Suprapubic skin (tissue), 4 donors: Measurements from ENCODE around the gene NEK10.

Source experiments
- CTCF ChIP-seq, 2 donors: fragments of 200-600 bp in 1 of 2; fragments of 450-650 bp in 1 of 2; sonication (generic) in 1 of 2; IDR thresholded peaks; one replicate each; pipeline ENCODE4 v1.5.1; 2016 to 2019; ENCODE audit warnings: antibody characterized with exemption in 2 of 2, mild to moderate bottlenecking in 1 of 2, moderate library complexity in 1 of 2
- EP300 ChIP-seq: sonication (generic); formaldehyde crosslinking; IDR thresholded peaks from one replicate; pipeline ENCODE4 v1.6.1; 2017; ENCODE audit warnings: antibody characterized with exemption
- POLR2A ChIP-seq, 2 donors: fragments of 450-650 bp; IDR thresholded peaks; one replicate each; pipeline ENCODE4 v1.6.1; 2017; ENCODE audit warnings: antibody characterized with exemption in 2 of 2, mild to moderate bottlenecking in 2 of 2, moderate library complexity in 2 of 2
- POLR2AphosphoS5 ChIP-seq, 3 donors: sonication (generic); formaldehyde crosslinking; IDR thresholded peaks; one replicate each; pipeline ENCODE4 v1.6.1; 2017; ENCODE audit warnings: antibody characterized with exemption in 3 of 3

- TF ChIP-seq CTCF (IDR thresholded peaks at IDR 0.05) (no peak), POLR2A (IDR thresholded peaks at IDR 0.05) (no peak), EP300 (no peak), POLR2AphosphoS5 (IDR thresholded peaks at IDR 0.05) (no peak)
Observed at GRCh38 chr3:27278383-27279055, 90.7 kb downstream of the NEK10 start.
